ENCODE measurements around the gene HLA-DPB1. TPM values are rescaled to one million over a fixed set of nuclear protein-coding genes. Genes with fewer than 3 reads are reported as not detected.
"Not testable (repeated sequence)": the region's sequence is repeated elsewhere in the genome, so short reads cannot be mapped to it uniquely, and the experiment has no call there.

The HLA-DPB1 gene
- total and polyA plus RNA-seq, 5 experiments from 2014 or later, result 42.8 to 228 (median 62.2) TPM

DNA sequence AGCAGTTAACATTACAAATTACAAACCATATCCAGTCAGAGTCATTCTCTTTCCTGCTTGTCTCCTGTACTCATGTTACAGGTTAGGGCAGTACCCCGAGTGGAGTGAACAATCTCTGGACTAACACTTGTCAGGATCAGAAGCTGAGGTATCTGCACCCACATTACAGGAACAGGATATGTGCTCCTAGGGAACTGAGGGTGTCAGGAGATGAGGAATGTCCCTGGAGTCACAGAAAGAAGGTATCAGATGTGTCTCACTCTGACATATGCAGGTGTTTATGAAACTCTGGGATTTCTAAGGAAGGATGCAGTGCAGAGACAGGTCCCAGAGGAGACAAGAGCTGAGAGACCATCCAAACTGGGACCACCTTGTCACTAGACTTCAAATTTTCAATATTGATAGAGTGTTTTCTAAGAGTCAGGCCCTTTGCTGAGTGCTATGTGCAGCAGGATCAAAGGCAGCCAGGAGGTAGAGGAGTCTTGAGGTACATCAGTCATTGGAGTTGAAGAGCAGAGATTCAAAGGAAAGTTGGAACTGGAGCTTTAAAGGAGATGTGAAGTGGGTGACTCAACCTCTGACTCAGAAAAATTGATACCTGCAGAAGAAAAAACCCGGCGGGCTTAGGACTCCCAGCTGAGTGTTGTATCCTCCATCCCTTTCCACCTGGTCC lies 12.6 kb downstream of the HLA-DPB1 start:
- POLR2A ChIA-PET, result no interaction called here

GRCh38 chr6:33088931-33089620 lies 13.3 kb downstream of the HLA-DPB1 start:
- H3K36me3 Mint-ChIP-seq, result peaks cover 0 to 31% (median 0%) of the 10 kb centered on the region in 3 donors
- peak overlapping the region in 5 of 10 donors; percentile 7 to 76 (median 61) for H3K27ac Mint-ChIP-seq
- peaks cover 0 to under 1% (median 0%) of the 10 kb centered on the region in 5 donors for H3K27me3 Mint-ChIP-seq
- DNase-seq, result no peak
- peaks cover 0 to 9% (median 4%) of the 10 kb centered on the region in 4 donors for H3K4me1 Mint-ChIP-seq
- H3K4me3 Mint-ChIP-seq, result no peak overlapping the region
- H3K9me3 Mint-ChIP-seq, result no peaks in the 10 kb centered on the region
- no peak for ATAC-seq
- POLR2A ChIA-PET, result no interaction called here

More for the DNA sequence above, 12.6 kb downstream of the HLA-DPB1 start:
- peaks cover 0 to 36% (median 0%) of the 10 kb centered on the region in 3 donors for H3K36me3 Mint-ChIP-seq
- H3K4me1 Mint-ChIP-seq, result peaks cover 0 to 6% (median 3%) of the 10 kb centered on the region in 4 donors
- no peaks in the 10 kb centered on the region for H3K9me3 Mint-ChIP-seq
- ATAC-seq (no peak), DNase-seq (no peak)
- H3K4me3 Mint-ChIP-seq, result no peak overlapping the region
- peak overlapping the region in 7 of 10 donors; percentile 5 to 74 (median 28) for H3K27ac Mint-ChIP-seq
- no peaks in the 10 kb centered on the region for H3K27me3 Mint-ChIP-seq

DNA sequence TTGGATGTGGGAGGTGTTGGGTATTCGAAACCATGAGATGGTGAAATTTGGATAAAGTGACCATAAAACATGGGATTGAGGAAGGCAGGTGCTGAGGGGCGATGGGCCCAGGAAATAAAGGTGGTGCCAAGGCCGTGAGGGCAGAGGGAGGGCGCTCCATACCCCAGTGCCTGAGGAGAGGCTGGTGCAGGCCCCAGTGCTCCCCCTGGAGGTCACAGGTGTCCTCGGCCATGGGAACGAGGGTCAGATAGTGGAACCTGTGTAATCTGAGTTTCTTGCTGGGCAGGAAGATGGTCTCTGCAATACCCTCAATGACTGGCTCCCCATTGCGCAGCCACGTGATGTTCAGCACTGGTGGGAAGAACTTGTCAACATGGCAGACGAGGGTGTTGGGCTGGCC lies 16.2 kb downstream of the HLA-DPB1 start:
- peaks cover 10 to 18% (median 14%) of the 10 kb centered on the region in 5 donors for H3K27me3 Mint-ChIP-seq
- no peak overlapping the region for H3K4me3 Mint-ChIP-seq
- H3K36me3 Mint-ChIP-seq, result peaks cover 0 to 5% (median 0%) of the 10 kb centered on the region in 3 donors
- POLR2A ChIA-PET, result no interaction called here
- ATAC-seq (peak; percentile 84 to 91), DNase-seq (peak in 9 of 10 donors; percentile 33 to 77 (median 51))
- peak overlapping the region in 2 of 10 donors; percentile 30 to 31 for H3K27ac Mint-ChIP-seq
- H3K9me3 Mint-ChIP-seq, result peaks cover 0 to 4% (median 0%) of the 10 kb centered on the region in 9 donors
- peaks cover 0 to 16% (median 4%) of the 10 kb centered on the region in 4 donors for H3K4me1 Mint-ChIP-seq

DNA sequence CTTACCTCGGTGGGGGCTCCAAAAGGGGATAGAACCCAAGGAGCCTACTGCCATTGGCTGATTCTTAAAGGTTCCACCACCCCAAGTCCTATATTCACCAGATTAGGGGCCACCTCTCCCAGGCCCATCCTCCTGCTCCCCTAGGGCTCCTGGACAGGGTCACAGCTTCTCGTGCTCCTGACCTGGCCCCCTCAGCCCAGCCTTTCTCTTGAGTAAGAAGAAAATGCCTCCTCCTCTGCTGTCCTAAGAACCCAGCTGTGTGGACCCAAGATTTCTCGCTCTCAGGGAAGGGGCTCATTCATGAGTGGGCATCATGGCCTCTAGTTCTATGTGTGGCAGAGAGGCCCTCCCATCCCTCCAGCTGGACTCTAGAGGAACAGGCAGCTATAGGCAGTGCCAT lies 16.6 kb downstream of the HLA-DPB1 start:
- Mint-ChIP-seq H3K27ac (no peak overlapping the region), H3K36me3 (peaks cover 0 to 5% (median under 1%) of the 10 kb centered on the region in 3 donors), H3K4me3 (no peak overlapping the region), H3K27me3 (peaks cover 10 to 18% (median 15%) of the 10 kb centered on the region in 5 donors), H3K4me1 (peaks cover 0 to 16% (median 4%) of the 10 kb centered on the region in 4 donors), H3K9me3 (peaks cover 0 to 6% (median 2%) of the 10 kb centered on the region in 9 donors)
- no peak for DNase-seq
- POLR2A ChIA-PET, result no interaction called here
- no peak for ATAC-seq

DNA sequence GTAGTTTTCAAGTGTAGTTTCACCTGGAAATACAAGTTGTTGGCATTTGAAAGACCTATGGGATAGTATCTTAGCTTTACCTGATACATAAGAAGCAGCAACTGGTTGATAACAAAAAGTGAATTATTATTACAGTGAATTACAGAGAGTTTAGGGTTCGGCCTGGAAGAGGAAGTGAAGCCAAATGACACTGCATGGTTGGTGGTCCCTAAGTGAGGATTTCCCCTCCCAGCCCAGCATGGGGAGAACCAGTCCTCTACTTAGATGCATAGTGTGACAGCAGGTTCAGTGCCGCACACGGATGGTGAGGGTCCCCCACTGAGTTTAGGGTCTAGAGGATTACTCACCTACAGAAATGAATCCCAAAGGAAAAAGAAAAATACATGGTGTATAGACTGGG lies 18.1 kb downstream of the HLA-DPB1 start:
- ATAC-seq, result no peak
- Mint-ChIP-seq H3K27me3 (peaks cover 10 to 20% (median 17%) of the 10 kb centered on the region in 5 donors), H3K9me3 (peaks cover 3 to 21% (median 15%) of the 10 kb centered on the region in 9 donors), H3K4me3 (no peak overlapping the region), H3K4me1 (peaks cover 0 to 16% (median 4%) of the 10 kb centered on the region in 4 donors), H3K27ac (peak overlapping the region in 1 of 10 donors; percentile 47), H3K36me3 (peaks cover 0 to 14% (median 9%) of the 10 kb centered on the region in 3 donors)
- POLR2A ChIA-PET, result no interaction called here
- no peak for DNase-seq

- peaks cover 10 to 21% (median 18%) of the 10 kb centered on the region in 5 donors for H3K27me3 Mint-ChIP-seq
- POLR2A ChIA-PET, result no interaction called here
- no peak overlapping the region for H3K27ac Mint-ChIP-seq
- peaks cover 15 to 39% (median 30%) of the 10 kb centered on the region in 9 donors for H3K9me3 Mint-ChIP-seq
- ATAC-seq (no peak), DNase-seq (no peak)
- H3K4me3 Mint-ChIP-seq, result no peak overlapping the region
- H3K36me3 Mint-ChIP-seq, result peaks cover 0 to 32% (median 19%) of the 10 kb centered on the region in 3 donors
- H3K4me1 Mint-ChIP-seq, result peaks cover 0 to 16% (median 4%) of the 10 kb centered on the region in 4 donors
Observed at GRCh38 chr6:33095681-33096080, 19.9 kb downstream of the HLA-DPB1 start.

- DNase-seq, H3K4me3 Mint-ChIP-seq, ATAC-seq, H3K27ac Mint-ChIP-seq, H3K4me1 Mint-ChIP-seq: not testable (repeated sequence)
- Mint-ChIP-seq H3K36me3 (peaks cover 0 to 47% (median 26%) of the 10 kb centered on the region in 3 donors), H3K27me3 (peaks cover 12 to 39% (median 19%) of the 10 kb centered on the region in 5 donors), H3K9me3 (peaks cover 23 to 56% (median 50%) of the 10 kb centered on the region in 9 donors)
- POLR2A ChIA-PET, result interaction anchor here (0.6 kb wide), 1 partner anchor 26 kb away, joined by 4 read pairs; no protein-coding TSS in a partner anchor
Observed at GRCh38 chr6:33101121-33101737, 25.4 kb downstream of the HLA-DPB1 start.

GRCh38 chr6:33103776-33104175 lies 28.0 kb downstream of the HLA-DPB1 start:
- peaks cover 19 to 38% (median 33%) of the 10 kb centered on the region in 9 donors for H3K9me3 Mint-ChIP-seq
- no peak overlapping the region for H3K4me3 Mint-ChIP-seq
- no peak overlapping the region for H3K27ac Mint-ChIP-seq
- H3K27me3 Mint-ChIP-seq, result peaks cover 15 to 43% (median 33%) of the 10 kb centered on the region in 5 donors
- peaks cover 0 to 33% (median 17%) of the 10 kb centered on the region in 3 donors for H3K36me3 Mint-ChIP-seq
- POLR2A ChIA-PET, result no interaction called here
- DNase-seq (no peak), ATAC-seq (no peak)
- H3K4me1 Mint-ChIP-seq, result peaks cover 0 to 8% (median 0%) of the 10 kb centered on the region in 4 donors

DNA sequence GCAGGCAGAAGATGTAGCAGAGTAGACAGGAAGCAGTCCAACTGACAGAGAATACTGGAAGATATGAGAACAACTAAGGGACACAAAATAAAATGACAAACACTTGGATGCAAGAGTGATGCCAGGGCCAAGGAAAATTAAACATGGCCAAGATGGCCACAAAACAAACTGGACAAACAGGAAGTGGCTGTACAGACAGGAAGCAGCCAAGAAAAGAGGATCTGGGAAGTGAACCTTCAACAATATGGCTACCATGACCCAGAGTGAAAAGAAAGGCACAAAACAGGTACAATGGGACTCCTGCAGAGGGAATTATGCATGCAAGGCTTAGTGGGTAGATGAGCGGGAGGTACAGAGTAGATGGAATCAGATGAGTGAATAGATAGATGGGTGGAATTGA lies 29.1 kb downstream of the HLA-DPB1 start:
- H3K9me3 Mint-ChIP-seq, result peaks cover 8 to 29% (median 23%) of the 10 kb centered on the region in 9 donors
- H3K4me1 Mint-ChIP-seq, result peaks cover 0 to 8% (median 0%) of the 10 kb centered on the region in 4 donors
- H3K4me3 Mint-ChIP-seq, result no peak overlapping the region
- H3K27me3 Mint-ChIP-seq, result peaks cover 15 to 49% (median 37%) of the 10 kb centered on the region in 5 donors
- POLR2A ChIA-PET, result no interaction called here
- peaks cover 0 to 24% (median 12%) of the 10 kb centered on the region in 3 donors for H3K36me3 Mint-ChIP-seq
- H3K27ac Mint-ChIP-seq, result no peak overlapping the region
- no peak for ATAC-seq
- no peak for DNase-seq

DNA sequence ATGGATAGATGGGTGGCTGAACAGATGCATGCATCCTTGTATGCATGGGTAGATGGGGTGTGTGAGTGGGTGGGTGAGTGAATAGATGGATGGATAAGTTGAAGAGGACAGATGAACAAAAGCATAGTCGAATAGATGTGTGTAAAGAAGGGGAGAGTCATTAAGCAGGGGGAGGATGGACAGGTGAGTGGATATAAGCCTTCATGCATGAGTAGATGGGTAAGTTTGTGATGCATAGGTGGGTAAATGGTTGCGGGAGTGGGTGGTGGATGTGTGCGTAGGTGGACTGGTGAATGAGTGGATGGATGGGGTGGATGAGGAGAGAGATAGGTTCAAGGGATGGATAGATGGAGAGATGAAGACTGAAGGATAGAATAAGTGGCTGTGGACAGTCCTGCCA lies 29.6 kb downstream of the HLA-DPB1 start:
- Mint-ChIP-seq H3K9me3 (peaks cover 4 to 24% (median 18%) of the 10 kb centered on the region in 9 donors), H3K27ac (peak overlapping the region in 1 of 10 donors; percentile 30), H3K4me3 (no peak overlapping the region), H3K36me3 (peaks cover 0 to 19% (median 10%) of the 10 kb centered on the region in 3 donors), H3K4me1 (peaks cover 0 to 8% (median 0%) of the 10 kb centered on the region in 4 donors), H3K27me3 (peaks cover 19 to 51% (median 38%) of the 10 kb centered on the region in 5 donors)
- DNase-seq (no peak), ATAC-seq (no peak)
- POLR2A ChIA-PET, result no interaction called here

- H3K4me1 Mint-ChIP-seq, result peaks cover 0 to 8% (median 0%) of the 10 kb centered on the region in 4 donors
- ATAC-seq (no peak), DNase-seq (no peak)
- peaks cover 22 to 59% (median 38%) of the 10 kb centered on the region in 5 donors for H3K27me3 Mint-ChIP-seq
- no peak overlapping the region for H3K27ac Mint-ChIP-seq
- POLR2A ChIA-PET, result no interaction called here
- H3K9me3 Mint-ChIP-seq, result peaks cover 0 to 17% (median 10%) of the 10 kb centered on the region in 9 donors
- H3K4me3 Mint-ChIP-seq, result no peak overlapping the region
- H3K36me3 Mint-ChIP-seq, result peaks cover 0 to 12% (median 5%) of the 10 kb centered on the region in 3 donors
Observed at GRCh38 chr6:33105916-33106871, 30.4 kb downstream of the HLA-DPB1 start.

Data from naive thymus-derived CD8-positive, alpha-beta T cell (primary cell).